Placental pericyte (primary cell): ENCODE measurements around the gene MLKL. TPM values are rescaled to one million over a fixed set of nuclear protein-coding genes. Genes with fewer than 3 reads are reported as not detected.

ENCODE experiments used
- total RNA-seq: library from RNA; depleted of rRNA; stranded (reverse); fragments of >200 nt; gene quantifications from 2 replicates; pipeline ENCODE4 v1.2.3, GENCODE V29; 2012

The MLKL gene
- 3.7 and 14.9 TPM in 2 replicates for total RNA-seq

DNA sequence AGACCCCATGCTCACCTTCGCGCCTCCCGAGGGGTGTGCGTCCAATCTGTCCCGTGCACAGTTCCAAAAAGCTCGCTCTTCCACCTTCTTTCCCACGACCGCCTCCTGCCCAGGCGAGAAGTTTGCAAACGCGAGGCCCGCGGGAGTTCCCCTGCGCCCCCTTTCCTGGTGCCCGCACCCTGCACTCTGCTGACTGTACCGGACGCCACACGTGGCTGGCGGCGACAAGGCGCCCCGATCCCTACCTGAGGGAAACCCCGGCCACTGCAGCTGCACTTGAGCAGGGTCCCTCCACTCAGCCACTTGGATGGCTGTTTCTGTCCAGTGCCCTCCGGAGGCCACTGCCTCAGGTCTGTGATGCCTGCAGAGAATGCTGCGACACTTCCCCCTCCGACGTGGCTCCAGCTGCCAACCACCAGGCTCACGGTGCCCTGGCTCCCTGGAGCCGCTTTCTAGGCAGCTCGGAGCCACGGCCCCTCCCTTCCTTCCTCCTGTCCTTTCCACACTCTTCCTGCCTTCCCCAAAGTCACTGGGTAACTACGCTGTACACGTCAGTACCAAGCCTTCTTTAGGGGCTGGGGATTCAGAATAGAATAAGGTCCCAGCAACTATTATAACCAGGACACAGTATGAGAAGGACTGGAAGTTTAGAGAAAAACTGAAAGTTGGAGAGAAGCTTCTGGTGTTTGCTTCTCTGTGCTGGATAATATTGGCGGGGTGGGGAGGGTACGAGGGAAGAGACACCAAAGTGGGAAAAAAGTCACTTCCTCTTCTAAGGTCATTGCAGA lies at the start of gene MLKL:
Gene MLKL, minus strand, starts transcription at position 425 of the 788 bp plus-strand sequence. CDS start 5,105 bp downstream, outside the sequence.

DNA sequence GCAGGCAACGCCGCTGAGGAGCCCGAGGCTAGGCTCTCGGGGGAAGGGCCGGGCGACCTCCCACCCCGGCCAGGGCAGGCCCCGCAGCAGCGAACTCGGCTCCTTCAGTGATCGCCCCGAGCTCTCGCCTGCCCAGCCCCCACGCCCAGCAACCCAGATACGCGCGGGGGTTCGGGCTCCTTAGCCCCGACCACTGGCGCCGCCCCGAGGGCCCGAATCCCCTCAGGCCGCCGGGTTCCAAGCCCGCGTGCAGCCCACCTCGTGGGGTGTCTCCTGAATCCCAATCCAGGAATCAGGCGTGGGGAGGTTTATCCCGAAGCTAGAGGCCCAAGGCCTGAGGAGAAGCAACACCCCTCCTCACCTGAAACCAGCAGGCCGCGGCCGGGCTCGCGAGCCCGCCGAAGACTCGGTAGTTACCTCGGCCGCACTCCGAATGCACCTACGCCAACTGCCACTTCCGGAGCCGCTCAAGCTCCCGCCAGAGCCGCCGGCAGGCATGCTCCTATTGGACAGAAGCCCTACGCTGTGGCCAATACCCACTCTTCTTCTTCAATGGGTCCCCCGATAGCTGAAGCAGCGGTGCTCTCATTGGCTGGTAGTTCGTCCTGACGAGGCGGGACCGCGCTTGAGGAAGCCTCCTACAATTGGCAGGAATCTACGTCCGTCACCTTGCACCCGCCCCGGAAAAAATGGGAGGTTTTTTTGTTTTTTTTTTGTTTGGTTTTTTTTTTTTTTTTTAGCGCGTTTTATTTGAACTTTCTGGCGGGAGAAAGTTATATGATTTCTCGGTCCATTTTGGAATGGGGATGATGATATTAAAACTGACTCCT lies 34.0 kb downstream of the MLKL start, which contains the start of gene RFWD3:
Gene RFWD3, minus strand, starts transcription at position 453 of the 830 bp plus-strand sequence. CDS start 5,428 bp downstream, outside the sequence.

Other genes with a start within 250 kb of the MLKL start
- gene GLG1, start 93.7 kb downstream of the MLKL start, total RNA-seq, result 175 and 198 TPM in 2 replicates
- 17.9 and 61.6 TPM in 2 replicates for gene RFWD3, start 34.0 kb downstream of the MLKL start, total RNA-seq
- gene FA2H, start 74.0 kb upstream of the MLKL start, total RNA-seq, result not detected in 2 replicates